SK-N-SH (cell line): ENCODE data around the gene OGDHL. TPM values are rescaled to one million over a fixed set of nuclear protein-coding genes. Genes with fewer than 3 reads are reported as not detected.

ENCODE experiments used
- CTCF ChIA-PET: fragments of 300-600, 350-600 bp; formaldehyde crosslinking; extraction: SDS; loops from one replicate; lab custom pipeline; 2021; lab: Yijun Ruan, JAX
- POLR2A ChIA-PET: fragments of 350-600 bp; sonication (Branson Sonifier 250); formaldehyde crosslinking; extraction: SDS; loops from one replicate; lab custom pipeline; 2020; ENCODE audit warnings: antibody characterized with exemption, inconsistent platforms; lab: Yijun Ruan, JAX
- DNase-seq: peaks from one replicate; pipeline ENCODE4 v3.0.0; 2012
- H2AFZ ChIP-seq: fragments of 200-600 bp; sonication (generic); 2 replicates; pipeline ENCODE4 v1.8.1; 2016; ENCODE audit warnings: antibody characterized with exemption, mild to moderate bottlenecking, low read depth
- H3F3A ChIP-seq: fragments of 200-600 bp; sonication (generic); replicated peaks from 2 replicates; pipeline ENCODE3; 2016; ENCODE audit warnings: antibody characterized with exemption, mild to moderate bottlenecking; ENCODE audit not compliant: insufficient read depth
- H3K27ac ChIP-seq, 2 experiments: fragments of 200-500 bp in 1 of 2; fragments of 200-600 bp in 1 of 2; sonication (Bioruptor generic) in 1 of 2; sonication (generic), shearing (Covaris generic) in 1 of 2; 2 replicates each; pipeline versions ENCODE4 v1.5.1 to v1.6.1; 2014 to 2016; ENCODE audit warnings: low read depth in 2 of 2, inconsistent platforms in 1 of 2, low read length in 1 of 2, mild to moderate bottlenecking in 1 of 2, mixed read lengths in 1 of 2
- H3K27me3 ChIP-seq: fragments of 200-600 bp; sonication (generic), shearing (Covaris generic); 2 replicates; pipeline ENCODE4 v1.6.1; 2016; ENCODE audit warnings: mixed run types; ENCODE audit not compliant: insufficient read depth
- H3K36me3 ChIP-seq, 2 experiments: fragments of 200-500 bp in 1 of 2; fragments of 200-600 bp in 1 of 2; sonication (Bioruptor generic) in 1 of 2; sonication (generic) in 1 of 2; replicated peaks in 1 of 2; 2 replicates each; pipeline versions ENCODE3 to v1.5.1; 2014 to 2016; ENCODE audit warnings: low read length in 1 of 2, mild to moderate bottlenecking in 1 of 2; ENCODE audit not compliant: insufficient read depth in 2 of 2, control insufficient read depth in 1 of 2
- H3K4me1 ChIP-seq, 2 experiments: fragments of 200-500 bp in 1 of 2; fragments of 200-600 bp in 1 of 2; sonication (Bioruptor generic) in 1 of 2; sonication (generic), shearing (Covaris generic) in 1 of 2; 2 replicates each; pipeline versions ENCODE4 v1.5.1 to v1.6.1; 2014 to 2016; ENCODE audit warnings: low read depth in 1 of 2, low read length in 1 of 2, mixed run types in 1 of 2; ENCODE audit not compliant: insufficient read depth in 2 of 2, control insufficient read depth in 1 of 2
- H3K4me2 ChIP-seq: fragments of 200-600 bp; sonication (generic), shearing (Covaris generic); 2 replicates; pipeline ENCODE4 v1.6.1; 2017; ENCODE audit warnings: mixed run types
- H3K4me3 ChIP-seq, 2 experiments: fragments of 200-500 bp in 1 of 2; fragments of 200-600 bp in 1 of 2; sonication (Bioruptor generic) in 1 of 2; sonication (generic), shearing (Covaris generic) in 1 of 2; 2 replicates each; pipeline versions ENCODE4 v1.5.1 to v1.8.1; 2014 to 2016; ENCODE audit warnings: low read depth in 2 of 2, inconsistent platforms in 1 of 2, low read length in 1 of 2, mild to moderate bottlenecking in 1 of 2, mixed read lengths in 1 of 2, moderate library complexity in 1 of 2
- H3K79me2 ChIP-seq: fragments of 200-600 bp; sonication (generic); 2 replicates; pipeline ENCODE4 v1.8.1; 2017; ENCODE audit warnings: mild to moderate bottlenecking; ENCODE audit not compliant: insufficient read depth
- H3K9ac ChIP-seq: fragments of 200-600 bp; sonication (generic); 2 replicates; pipeline ENCODE4 v1.6.1; 2017; ENCODE audit warnings: mixed run types
- H3K9me2 ChIP-seq: fragments of 200-600 bp; sonication (generic); 2 replicates; pipeline ENCODE4 v1.6.1; 2017; ENCODE audit warnings: mixed run types
- H3K9me3 ChIP-seq: fragments of 200-600 bp; sonication (generic); 2 replicates; pipeline ENCODE4 v1.6.1; 2017; ENCODE audit warnings: mixed run types, mild to moderate bottlenecking, moderate library complexity
- H4K20me1 ChIP-seq: fragments of 200-600 bp; sonication (generic); 2 replicates; pipeline ENCODE4 v1.6.1; 2017; ENCODE audit warnings: mild to moderate bottlenecking, mixed run types; ENCODE audit not compliant: insufficient read depth
- CTCF ChIP-seq: fragments of 200-600 bp; sonication (generic); IDR thresholded peaks from 2 replicates; pipeline ENCODE4 v1.6.1; 2017; ENCODE audit warnings: antibody characterized with exemption, mild to moderate bottlenecking, moderate library complexity
- EP300 ChIP-seq, 2 experiments: IDR thresholded peaks; 2 replicates each; pipeline versions ENCODE4 v1.4.0 to v1.6.1; 2012; ENCODE audit warnings: borderline replicate concordance in 1 of 2, low read depth in 1 of 2, low read length in 1 of 2
- EZH2phosphoT487 ChIP-seq: fragments of 200-600 bp; sonication (generic); IDR thresholded peaks from 2 replicates; pipeline ENCODE4 v1.6.1; 2017; ENCODE audit warnings: low read depth, mixed run types, mild to moderate bottlenecking, antibody characterized with exemption, moderate library complexity, borderline replicate concordance
- FOXJ3 ChIP-seq: sonication (generic); formaldehyde crosslinking; IDR thresholded peaks from 2 replicates; pipeline ENCODE4 v1.5.1; 2020; ENCODE audit warnings: mild to moderate bottlenecking, missing genetic modification reagents
- FOXM1 ChIP-seq: IDR thresholded peaks from 2 replicates; pipeline ENCODE4 v1.4.0; 2012; ENCODE audit warnings: low read depth, mild to moderate bottlenecking
- GABPA ChIP-seq: IDR thresholded peaks from 2 replicates; pipeline ENCODE4 v1.4.0; 2012; ENCODE audit warnings: low read depth, mild to moderate bottlenecking
- IRF3 ChIP-seq: fragments of 150-350 bp; IDR thresholded peaks from 2 replicates; pipeline ENCODE4 v1.6.1; 2016; ENCODE audit warnings: mild to moderate bottlenecking, low read depth, low read length
- JUND ChIP-seq: IDR thresholded peaks from 2 replicates; pipeline ENCODE4 v1.4.0; 2012
- MXI1 ChIP-seq: IDR thresholded peaks from 2 replicates; pipeline ENCODE4 v1.6.1; 2012; ENCODE audit warnings: mild to moderate bottlenecking, low read depth, low read length, improper control_type of control experiment
- NFIC ChIP-seq: IDR thresholded peaks from 2 replicates; pipeline ENCODE4 v1.4.0; 2012; ENCODE audit warnings: borderline replicate concordance
- POLR2AphosphoS5 ChIP-seq: IDR thresholded peaks from 2 replicates; pipeline ENCODE4 v1.6.1; 2012; ENCODE audit warnings: low read depth, low read length
- RAD21 ChIP-seq: IDR thresholded peaks from 2 replicates; pipeline ENCODE4 v1.6.1; 2012; ENCODE audit warnings: mild to moderate bottlenecking, low read length
- RCOR1 ChIP-seq: fragments of 150-350 bp; IDR thresholded peaks from 2 replicates; pipeline ENCODE4 v1.6.1; 2017; ENCODE audit warnings: antibody characterized with exemption, low read length
- RXRA ChIP-seq: IDR thresholded peaks from 2 replicates; pipeline ENCODE4 v1.4.0; 2012; ENCODE audit warnings: low read depth, mild to moderate bottlenecking, borderline replicate concordance
- SMC3 ChIP-seq: IDR thresholded peaks from 2 replicates; pipeline ENCODE4 v1.6.1; 2012; ENCODE audit warnings: low read depth, low read length, improper control_type of control experiment
- TEAD4 ChIP-seq: IDR thresholded peaks from 2 replicates; pipeline ENCODE4 v1.4.0; 2012; ENCODE audit warnings: mild to moderate bottlenecking, borderline replicate concordance; ENCODE audit not compliant: insufficient read depth
- USF1 ChIP-seq: IDR thresholded peaks from 2 replicates; pipeline ENCODE4 v1.4.0; 2012; ENCODE audit warnings: low read depth, borderline replicate concordance
- WGBS: methylation state at CpG from one replicate; pipeline ENCODE4 v1.1.6; 2017; ENCODE audit warnings: low lambda C conversion rate; 5-methylcytosine and 5-hydroxymethylcytosine counted together
- polyA plus RNA-seq, 3 experiments: library from polyadenylated mRNA; depleted of rRNA; stranded (reverse); fragments of >200 nt; gene quantifications; 2 replicates each; pipeline ENCODE4 v1.2.3, GENCODE V29; 2012
- TF ChIP-seq, protein P1 (sequence below): IDR thresholded peaks from 2 replicates; pipeline ENCODE4 v1.6.1; 2012; ENCODE audit warnings: mild to moderate bottlenecking, low read depth, low read length, moderate library complexity

Gene OGDHL
- polyA plus RNA-seq, 1 of the 3 experiments (the other 2 are of a cell fraction) = 25.4 TPM

- TF ChIP-seq RCOR1 (peak; percentile 75; the same call in 1 of the 2 replicates), RAD21 (0 out of 2 replicates have a peak, but pooled peaks have one; percentile 14), EP300 (IDR thresholded peaks at IDR 0.05; ENCODE audit: borderline replicate concordance in 1 of 2, low read depth in 1 of 2, low read length in 1 of 2) (peak in 1 of 2 experiments; percentile 22; a peak in 1 of 4 replicates), USF1 (no peak)
- TF ChIP-seq, protein P1, sequence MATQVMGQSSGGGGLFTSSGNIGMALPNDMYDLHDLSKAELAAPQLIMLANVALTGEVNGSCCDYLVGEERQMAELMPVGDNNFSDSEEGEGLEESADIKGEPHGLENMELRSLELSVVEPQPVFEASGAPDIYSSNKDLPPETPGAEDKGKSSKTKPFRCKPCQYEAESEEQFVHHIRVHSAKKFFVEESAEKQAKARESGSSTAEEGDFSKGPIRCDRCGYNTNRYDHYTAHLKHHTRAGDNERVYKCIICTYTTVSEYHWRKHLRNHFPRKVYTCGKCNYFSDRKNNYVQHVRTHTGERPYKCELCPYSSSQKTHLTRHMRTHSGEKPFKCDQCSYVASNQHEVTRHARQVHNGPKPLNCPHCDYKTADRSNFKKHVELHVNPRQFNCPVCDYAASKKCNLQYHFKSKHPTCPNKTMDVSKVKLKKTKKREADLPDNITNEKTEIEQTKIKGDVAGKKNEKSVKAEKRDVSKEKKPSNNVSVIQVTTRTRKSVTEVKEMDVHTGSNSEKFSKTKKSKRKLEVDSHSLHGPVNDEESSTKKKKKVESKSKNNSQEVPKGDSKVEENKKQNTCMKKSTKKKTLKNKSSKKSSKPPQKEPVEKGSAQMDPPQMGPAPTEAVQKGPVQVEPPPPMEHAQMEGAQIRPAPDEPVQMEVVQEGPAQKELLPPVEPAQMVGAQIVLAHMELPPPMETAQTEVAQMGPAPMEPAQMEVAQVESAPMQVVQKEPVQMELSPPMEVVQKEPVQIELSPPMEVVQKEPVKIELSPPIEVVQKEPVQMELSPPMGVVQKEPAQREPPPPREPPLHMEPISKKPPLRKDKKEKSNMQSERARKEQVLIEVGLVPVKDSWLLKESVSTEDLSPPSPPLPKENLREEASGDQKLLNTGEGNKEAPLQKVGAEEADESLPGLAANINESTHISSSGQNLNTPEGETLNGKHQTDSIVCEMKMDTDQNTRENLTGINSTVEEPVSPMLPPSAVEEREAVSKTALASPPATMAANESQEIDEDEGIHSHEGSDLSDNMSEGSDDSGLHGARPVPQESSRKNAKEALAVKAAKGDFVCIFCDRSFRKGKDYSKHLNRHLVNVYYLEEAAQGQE = no peak
- H3K9me2 ChIP-seq = no peaks in the 10 kb centered on the region
- H3K27ac ChIP-seq = no peak overlapping the region
- no peaks in the 10 kb centered on the region for H3K27me3 ChIP-seq
- H2AFZ ChIP-seq = no peak overlapping the region
- WGBS = 47% methylated on average over 10 of the region's 12 CpGs
- H4K20me1 ChIP-seq = no peaks in the 10 kb centered on the region
- H3K4me2 ChIP-seq = no peak overlapping the region
- ChIA-PET CTCF (interaction anchor here (1.0 kb wide), 3 partner anchors 18 to 88 kb away, joined by 3 read pairs; no protein-coding TSS in a partner anchor), POLR2A (no interaction called here)
- no peak overlapping the region for H3K4me3 ChIP-seq
- peaks cover 0 to 12% of the 10 kb centered on the region in 2 experiments; a peak in 1 of 4 replicates for H3K4me1 ChIP-seq
- no peak overlapping the region for H3K9ac ChIP-seq
- H3K79me2 ChIP-seq = no peaks in the 10 kb centered on the region
- DNase-seq = peak; percentile 70
- no peaks in the 10 kb centered on the region for H3K36me3 ChIP-seq
- no peaks in the 10 kb centered on the region for H3K9me3 ChIP-seq
- H3F3A ChIP-seq = no peaks in the 10 kb centered on the region
These were observed 71.3 kb downstream of the OGDHL start for GRCh38 chr10:49690698-49691356.

GRCh38 chr10:49689882-49690510 is 72.1 kb downstream of the OGDHL start:
- CTCF ChIA-PET = interaction anchor here (1.0 to 1.5 kb wide), 3 partner anchors 19 to 23 kb away, joined by 3 read pairs; no protein-coding TSS in a partner anchor
- H3K27ac ChIP-seq = no peak overlapping the region
- H4K20me1 ChIP-seq = no peaks in the 10 kb centered on the region
- no peaks in the 10 kb centered on the region for H3F3A ChIP-seq
- no peaks in the 10 kb centered on the region for H3K9me2 ChIP-seq
- 74% methylated on average over 12 of the region's 12 CpGs for WGBS
- no peak overlapping the region for H3K4me2 ChIP-seq
- no peaks in the 10 kb centered on the region for H3K79me2 ChIP-seq
- H3K4me1 ChIP-seq = peaks cover 0 to 12% of the 10 kb centered on the region in 2 experiments; a peak in 1 of 4 replicates
- no peaks in the 10 kb centered on the region for H3K27me3 ChIP-seq
- H2AFZ ChIP-seq = no peak overlapping the region
- POLR2A ChIA-PET = no interaction called here
- no peaks in the 10 kb centered on the region for H3K9me3 ChIP-seq
- H3K9ac ChIP-seq = no peak overlapping the region
- no peak for DNase-seq
- H3K4me3 ChIP-seq = no peak overlapping the region
- H3K36me3 ChIP-seq = no peaks in the 10 kb centered on the region
- TF ChIP-seq RXRA (no peak), MXI1 (no peak), SMC3 (no peak), GABPA (no peak), EZH2phosphoT487 (no peak), JUND (no peak), TEAD4 (no peak), FOXM1 (no peak), FOXJ3 (CRISPR knock-in tag) (no peak), IRF3 (no peak), CTCF (no peak), USF1 (no peak), NFIC (no peak), POLR2AphosphoS5 (no peak)
